ENCODE data around the gene LIAS.
"Not testable (repeated sequence)": the region's sequence is repeated elsewhere in the genome, so short reads cannot be mapped to it uniquely, and the experiment has no call there.

Gene LIAS

GRCh38 chr4:39458505-39459300 lies at the start of gene LIAS, which contains the start of gene RPL9:
Gene LIAS, plus strand, starts transcription at chr4:39459056. Its CDS starts 62 bp downstream, at chr4:39459118.
Gene RPL9, minus strand, starts transcription at chr4:39458922. Its CDS starts 483 bp downstream, at chr4:39458439.
- peak; percentile 100 for DNase-seq

GRCh38 chr4:39410415-39410814 lies 48.4 kb upstream of the LIAS start:
- no peak for DNase-seq

GRCh38 chr4:39411561-39411960 lies 47.3 kb upstream of the LIAS start:
- DNase-seq: not testable (repeated sequence)

GRCh38 chr4:39415678-39416283 lies 43.1 kb upstream of the LIAS start:
- no peak for DNase-seq

- no peak for DNase-seq
These were observed 36.6 kb upstream of the LIAS start for GRCh38 chr4:39422247-39422646.

GRCh38 chr4:39425297-39425696 lies 33.6 kb upstream of the LIAS start:
- DNase-seq: not testable (repeated sequence)

GRCh38 chr4:39426728-39427127 lies 32.1 kb upstream of the LIAS start:
- no peak for DNase-seq

GRCh38 chr4:39427520-39428114 lies 31.2 kb upstream of the LIAS start:
- peak; percentile 39 for DNase-seq

- DNase-seq: no peak
These were observed 29.2 kb upstream of the LIAS start for GRCh38 chr4:39429476-39430334.

GRCh38 chr4:39433878-39434492 lies 24.9 kb upstream of the LIAS start:
- no peak for DNase-seq

GRCh38 chr4:39435659-39436563 lies 22.9 kb upstream of the LIAS start:
- DNase-seq: no peak

- DNase-seq: no peak
These were observed 17.3 kb upstream of the LIAS start for GRCh38 chr4:39441593-39441992.

GRCh38 chr4:39442998-39443397 lies 15.9 kb upstream of the LIAS start:
- no peak for DNase-seq

GRCh38 chr4:39446483-39446841 lies 12.4 kb upstream of the LIAS start:
- no peak for DNase-seq

GRCh38 chr4:39446842-39447573 lies 11.8 kb upstream of the LIAS start:
- DNase-seq: peak; percentile 98

- DNase-seq: peak; percentile 60
These were observed 8.2 kb upstream of the LIAS start for GRCh38 chr4:39450618-39451017.

- DNase-seq: peak; percentile 30
These were observed 7.3 kb upstream of the LIAS start for GRCh38 chr4:39451423-39452023.

- peak; percentile 23 for DNase-seq
These were observed 6.5 kb upstream of the LIAS start for GRCh38 chr4:39452153-39452859.

- DNase-seq: peak; percentile 46
These were observed 5.8 kb upstream of the LIAS start for GRCh38 chr4:39452860-39453587.
